ENCODE results near the gene NRXN3.

DNA sequence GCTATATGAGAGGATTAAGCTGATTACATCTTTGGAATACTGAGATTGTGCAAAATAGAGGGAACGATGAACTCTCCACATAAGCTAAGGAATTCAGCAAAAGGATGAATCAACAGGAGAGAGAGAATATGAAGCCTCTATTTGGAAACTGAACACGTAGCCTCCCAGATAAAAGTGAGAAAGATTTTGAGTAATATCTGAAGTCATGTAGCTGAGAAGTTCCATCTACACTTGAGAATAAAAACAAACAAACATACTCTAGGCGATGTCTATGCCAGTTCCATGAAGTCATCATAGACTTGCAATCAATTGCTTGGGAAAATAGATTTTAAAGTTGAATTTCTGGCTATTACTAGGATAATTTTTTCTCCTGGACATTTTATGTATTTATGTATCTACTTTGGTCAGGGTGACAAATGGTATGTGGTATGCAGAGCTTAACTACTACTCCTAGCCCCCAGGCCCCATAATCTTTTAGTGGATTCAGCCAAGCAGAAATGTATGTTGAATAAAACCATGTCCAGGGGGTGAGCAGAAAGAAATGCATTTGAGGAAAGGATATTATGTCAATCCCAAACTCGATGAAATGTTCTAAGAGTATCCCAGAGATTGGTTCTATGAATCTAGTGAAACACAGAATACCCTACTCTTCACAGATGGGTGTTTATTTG, 1413.7 kb downstream of the NRXN3 start:
- TF ChIP-seq, protein P1, sequence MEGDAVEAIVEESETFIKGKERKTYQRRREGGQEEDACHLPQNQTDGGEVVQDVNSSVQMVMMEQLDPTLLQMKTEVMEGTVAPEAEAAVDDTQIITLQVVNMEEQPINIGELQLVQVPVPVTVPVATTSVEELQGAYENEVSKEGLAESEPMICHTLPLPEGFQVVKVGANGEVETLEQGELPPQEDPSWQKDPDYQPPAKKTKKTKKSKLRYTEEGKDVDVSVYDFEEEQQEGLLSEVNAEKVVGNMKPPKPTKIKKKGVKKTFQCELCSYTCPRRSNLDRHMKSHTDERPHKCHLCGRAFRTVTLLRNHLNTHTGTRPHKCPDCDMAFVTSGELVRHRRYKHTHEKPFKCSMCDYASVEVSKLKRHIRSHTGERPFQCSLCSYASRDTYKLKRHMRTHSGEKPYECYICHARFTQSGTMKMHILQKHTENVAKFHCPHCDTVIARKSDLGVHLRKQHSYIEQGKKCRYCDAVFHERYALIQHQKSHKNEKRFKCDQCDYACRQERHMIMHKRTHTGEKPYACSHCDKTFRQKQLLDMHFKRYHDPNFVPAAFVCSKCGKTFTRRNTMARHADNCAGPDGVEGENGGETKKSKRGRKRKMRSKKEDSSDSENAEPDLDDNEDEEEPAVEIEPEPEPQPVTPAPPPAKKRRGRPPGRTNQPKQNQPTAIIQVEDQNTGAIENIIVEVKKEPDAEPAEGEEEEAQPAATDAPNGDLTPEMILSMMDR (IDR thresholded peaks at IDR 0.05) = no peak
- no peak for TF ChIP-seq EZH2 (IDR thresholded peaks at IDR 0.05; ENCODE audit: borderline replicate concordance, insufficient read depth, low read depth, low read length, poor library complexity, severe bottlenecking)
